Esophagus squamous epithelium (tissue), 4 donors: ENCODE measurements around the gene PRKCQ.

Source experiments
- POLR2A ChIP-seq, 4 donors: fragments of 450-650 bp; IDR thresholded peaks; one replicate each; pipeline ENCODE4 v1.6.1; 2017; ENCODE audit warnings: antibody characterized with exemption in 4 of 4, mild to moderate bottlenecking in 4 of 4, moderate library complexity in 3 of 4
- TF ChIP-seq, protein P1 (sequence below), 6 experiments: fragments of 450-650 bp in 4 of 6; fragments of 200-600 bp in 2 of 6; sonication (generic) in 2 of 6; IDR thresholded peaks; one replicate each; pipeline ENCODE4 v1.5.1; 2016 to 2019; ENCODE audit warnings: antibody characterized with exemption in 6 of 6, mild to moderate bottlenecking in 4 of 6, moderate library complexity in 4 of 6

DNA sequence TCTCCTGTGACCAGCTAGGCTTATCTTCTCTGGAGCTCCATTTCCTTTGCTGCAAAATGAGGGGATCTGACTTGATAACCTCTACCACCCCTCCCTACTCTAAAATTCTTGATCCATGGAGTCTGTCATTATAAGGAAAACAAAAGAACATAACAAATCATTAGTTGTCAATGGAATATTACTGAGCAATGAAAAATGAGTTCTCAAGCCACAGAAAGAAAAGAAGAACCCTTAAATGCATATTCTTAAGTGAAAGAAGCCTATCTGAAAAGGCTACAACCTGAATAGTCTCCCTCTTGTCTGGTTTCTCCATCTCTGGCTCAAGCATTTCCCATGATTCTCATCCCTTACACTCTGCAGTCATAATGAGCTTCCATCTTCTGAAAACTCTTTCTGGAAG lies 110.4 kb downstream of the PRKCQ start:
- TF ChIP-seq, protein P1, sequence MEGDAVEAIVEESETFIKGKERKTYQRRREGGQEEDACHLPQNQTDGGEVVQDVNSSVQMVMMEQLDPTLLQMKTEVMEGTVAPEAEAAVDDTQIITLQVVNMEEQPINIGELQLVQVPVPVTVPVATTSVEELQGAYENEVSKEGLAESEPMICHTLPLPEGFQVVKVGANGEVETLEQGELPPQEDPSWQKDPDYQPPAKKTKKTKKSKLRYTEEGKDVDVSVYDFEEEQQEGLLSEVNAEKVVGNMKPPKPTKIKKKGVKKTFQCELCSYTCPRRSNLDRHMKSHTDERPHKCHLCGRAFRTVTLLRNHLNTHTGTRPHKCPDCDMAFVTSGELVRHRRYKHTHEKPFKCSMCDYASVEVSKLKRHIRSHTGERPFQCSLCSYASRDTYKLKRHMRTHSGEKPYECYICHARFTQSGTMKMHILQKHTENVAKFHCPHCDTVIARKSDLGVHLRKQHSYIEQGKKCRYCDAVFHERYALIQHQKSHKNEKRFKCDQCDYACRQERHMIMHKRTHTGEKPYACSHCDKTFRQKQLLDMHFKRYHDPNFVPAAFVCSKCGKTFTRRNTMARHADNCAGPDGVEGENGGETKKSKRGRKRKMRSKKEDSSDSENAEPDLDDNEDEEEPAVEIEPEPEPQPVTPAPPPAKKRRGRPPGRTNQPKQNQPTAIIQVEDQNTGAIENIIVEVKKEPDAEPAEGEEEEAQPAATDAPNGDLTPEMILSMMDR (IDR thresholded peaks at IDR 0.05) = no peak
- no peak for TF ChIP-seq POLR2A (IDR thresholded peaks at IDR 0.05)
